Peyer's patch (tissue), 4 donors: ENCODE results near the gene PSG5.

Experiments used
- CTCF ChIP-seq, 6 experiments: fragments of 450-650 bp in 4 of 6; fragments of 200-600 bp in 2 of 6; sonication (generic) in 1 of 6; IDR thresholded peaks; one replicate each; pipeline ENCODE4 v1.5.1; 2017 to 2019; ENCODE audit warnings: antibody characterized with exemption in 6 of 6, mild to moderate bottlenecking in 3 of 6, moderate library complexity in 1 of 6
- POLR2A ChIP-seq, 2 donors: fragments of 450-650 bp; IDR thresholded peaks; one replicate each; pipeline ENCODE4 v1.5.1; 2017; ENCODE audit warnings: antibody characterized with exemption in 2 of 2, mild to moderate bottlenecking in 2 of 2, moderate library complexity in 2 of 2

- TF ChIP-seq CTCF (IDR thresholded peaks at IDR 0.05) (no peak), POLR2A (IDR thresholded peaks at IDR 0.05) (no peak)
Measured at GRCh38 chr19:43132696-43133095, 53.6 kb downstream of the PSG5 start.
